Renal pelvis (tissue), 4 donors: ENCODE data around the gene RNF126. TPM values are rescaled to one million over a fixed set of nuclear protein-coding genes. Genes with fewer than 3 reads are reported as not detected.
"Not testable (repeated sequence)": the region's sequence is repeated elsewhere in the genome, so short reads cannot be mapped to it uniquely, and the experiment has no call there.

Source experiments
- DNase-seq: peaks from one replicate; pipeline ENCODE4 v3.0.0-alpha.2; 2013
- polyA plus RNA-seq, 3 donors: library from polyadenylated mRNA; unstranded; fragments of 120-200 nt; gene quantifications; one replicate each; pipeline ENCODE4 v1.2.1, GENCODE V29; 2013; ENCODE audit not compliant: insufficient read length in 3 of 3

The RNF126 gene
- polyA plus RNA-seq, 3 donors: 33.8 to 35.9 (median 35.8) TPM

GRCh38 chr19:633068-633785 lies 29.8 kb downstream of the RNF126 start, which contains the start of gene POLRMT:
POLRMT (minus strand) TSS chr19:633537; CDS start chr19:633512, 25 bp downstream.
- DNase-seq: peak; percentile 98

- no peak for DNase-seq
These were observed 30.4 kb downstream of the RNF126 start for GRCh38 chr19:632579-633067.

GRCh38 chr19:629961-630714 lies 32.9 kb downstream of the RNF126 start:
- DNase-seq: no peak

GRCh38 chr19:629515-629914 lies 33.5 kb downstream of the RNF126 start:
- not testable (repeated sequence) for DNase-seq

GRCh38 chr19:628168-628567 lies 34.8 kb downstream of the RNF126 start:
- DNase-seq: no peak

- not testable (repeated sequence) for DNase-seq
These were observed 36.4 kb downstream of the RNF126 start for GRCh38 chr19:626566-626965.

GRCh38 chr19:625257-625656 lies 37.8 kb downstream of the RNF126 start:
- no peak for DNase-seq

GRCh38 chr19:624433-625109 lies 38.4 kb downstream of the RNF126 start:
- no peak for DNase-seq

GRCh38 chr19:623974-624373 lies 39.0 kb downstream of the RNF126 start:
- DNase-seq: no peak

GRCh38 chr19:623175-623916 lies 39.7 kb downstream of the RNF126 start:
- no peak for DNase-seq

GRCh38 chr19:622666-623065 lies 40.3 kb downstream of the RNF126 start:
- DNase-seq: no peak

- DNase-seq: no peak
These were observed 41.2 kb downstream of the RNF126 start for GRCh38 chr19:621819-622218.

- DNase-seq: not testable (repeated sequence)
These were observed 41.8 kb downstream of the RNF126 start for GRCh38 chr19:621191-621590.

- DNase-seq: no peak
These were observed 42.7 kb downstream of the RNF126 start for GRCh38 chr19:620166-620862.

GRCh38 chr19:619286-620002 lies 43.6 kb downstream of the RNF126 start:
- no peak for DNase-seq

GRCh38 chr19:618674-619285 lies 44.2 kb downstream of the RNF126 start:
- DNase-seq: no peak

- no peak for DNase-seq
These were observed 44.8 kb downstream of the RNF126 start for GRCh38 chr19:618247-618619.

- DNase-seq: no peak
These were observed 45.3 kb downstream of the RNF126 start for GRCh38 chr19:617551-618246.
